HPDE6-E6E7 (cell line): ENCODE measurements around the gene ADCY1.
"Not testable (repeated sequence)": the region's sequence is repeated elsewhere in the genome, so short reads cannot be mapped to it uniquely, and the experiment has no call there.

Source experiments
- DNase-seq: peaks from one replicate; pipeline ENCODE4 v3.0.0; 2011; ENCODE audit warnings: missing footprints; ENCODE audit errors: extremely low spot score

Gene ADCY1

DNA sequence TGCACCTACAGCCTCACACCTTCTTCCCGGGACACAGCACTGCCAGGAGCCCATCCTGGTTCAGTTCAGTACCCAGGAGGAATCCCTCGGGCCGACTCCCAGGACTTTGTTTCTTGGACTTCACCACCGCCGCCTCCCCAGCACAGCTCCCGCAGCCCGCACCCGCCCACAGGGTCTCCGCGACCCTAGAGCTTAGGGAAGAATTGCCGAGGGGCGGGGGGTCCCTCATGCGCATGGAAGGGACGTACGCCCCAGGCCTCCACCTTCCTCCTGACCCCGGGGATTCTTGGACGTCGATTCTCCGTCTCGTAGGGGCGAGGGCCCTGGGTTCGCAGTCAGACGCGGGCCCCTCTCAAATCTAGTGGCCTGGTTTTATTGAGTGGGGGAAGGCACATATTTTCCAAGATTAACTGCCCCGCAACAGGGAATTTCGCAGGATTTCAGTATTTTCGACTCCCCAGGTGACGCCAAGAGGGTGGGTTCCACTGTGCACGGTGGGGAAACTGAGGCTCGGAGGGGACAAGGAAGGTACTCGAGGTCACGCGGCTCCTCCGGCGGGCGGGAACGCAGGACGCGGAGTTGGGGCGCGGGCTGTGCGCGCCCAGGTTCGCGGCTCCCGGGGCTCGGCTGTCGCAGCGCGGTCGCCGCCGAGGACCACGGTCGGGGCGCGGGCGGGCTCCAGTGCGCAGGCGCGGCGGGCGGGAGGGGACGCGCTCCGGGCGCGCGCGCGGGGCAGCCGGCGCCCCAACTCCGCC is at the start of gene ADCY1:
TSS of gene ADCY1 (plus strand) at position 708 of the 755 bp plus-strand sequence. CDS start 176 bp downstream, outside the sequence.
- DNase-seq, result no peak

DNA sequence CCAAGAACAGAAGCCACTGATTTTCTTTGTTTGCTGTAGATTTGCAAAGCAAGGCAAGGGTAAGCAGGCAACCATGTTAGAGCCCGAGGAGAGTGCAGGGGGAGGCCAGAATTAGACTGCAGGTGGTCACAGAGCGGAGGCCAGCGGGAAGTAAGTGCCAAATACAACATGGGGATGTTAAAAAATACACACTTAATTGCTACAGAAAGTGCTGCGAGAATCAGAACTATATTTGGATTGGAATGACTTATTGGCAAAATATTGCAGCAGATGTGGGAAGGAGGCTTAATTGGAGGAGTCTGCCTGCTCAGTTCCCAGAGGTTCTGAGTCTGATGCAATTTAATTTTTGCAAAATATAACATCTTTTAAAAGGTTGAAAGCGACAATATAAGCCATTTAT is 49.7 kb upstream of the ADCY1 start:
- no peak for DNase-seq

DNA sequence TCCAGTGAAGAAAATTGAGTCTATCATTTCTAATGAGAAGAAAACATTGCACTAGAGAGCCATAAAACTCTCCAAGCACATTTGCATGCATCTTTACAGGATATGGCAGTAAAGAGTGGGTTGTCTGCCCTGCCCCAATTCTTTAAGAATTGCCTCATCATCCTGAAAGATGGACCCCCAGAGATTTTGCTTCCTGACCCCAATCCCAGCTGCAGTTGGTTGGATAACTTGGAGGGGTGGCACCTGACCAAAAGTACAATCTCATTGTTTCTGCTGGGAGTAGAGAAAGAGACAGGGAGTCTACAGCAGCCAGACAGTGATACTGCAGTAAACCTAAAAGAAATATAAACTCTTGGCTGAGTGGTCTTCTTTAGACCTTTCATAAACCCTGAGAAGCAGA is 49.1 kb upstream of the ADCY1 start:
- DNase-seq, result no peak

DNA sequence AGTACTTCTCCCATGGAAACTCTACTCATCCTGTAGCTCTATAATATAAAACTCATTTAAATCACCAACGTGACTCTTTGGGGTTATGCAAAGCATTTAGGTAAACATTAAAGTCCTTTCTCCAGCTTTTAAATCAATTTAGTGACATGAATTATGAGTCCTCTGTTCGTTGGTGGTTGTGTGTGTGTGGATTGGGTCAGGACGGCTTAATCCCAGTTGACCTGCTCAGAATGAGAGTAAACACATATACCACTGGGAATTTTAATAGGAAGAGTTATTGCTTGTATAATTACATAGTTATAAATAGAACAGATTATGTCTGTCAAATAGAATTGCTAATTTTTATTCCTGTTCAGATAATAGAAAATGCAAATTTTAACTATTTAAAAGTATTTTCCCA is 30.7 kb upstream of the ADCY1 start:
- no peak for DNase-seq

DNA sequence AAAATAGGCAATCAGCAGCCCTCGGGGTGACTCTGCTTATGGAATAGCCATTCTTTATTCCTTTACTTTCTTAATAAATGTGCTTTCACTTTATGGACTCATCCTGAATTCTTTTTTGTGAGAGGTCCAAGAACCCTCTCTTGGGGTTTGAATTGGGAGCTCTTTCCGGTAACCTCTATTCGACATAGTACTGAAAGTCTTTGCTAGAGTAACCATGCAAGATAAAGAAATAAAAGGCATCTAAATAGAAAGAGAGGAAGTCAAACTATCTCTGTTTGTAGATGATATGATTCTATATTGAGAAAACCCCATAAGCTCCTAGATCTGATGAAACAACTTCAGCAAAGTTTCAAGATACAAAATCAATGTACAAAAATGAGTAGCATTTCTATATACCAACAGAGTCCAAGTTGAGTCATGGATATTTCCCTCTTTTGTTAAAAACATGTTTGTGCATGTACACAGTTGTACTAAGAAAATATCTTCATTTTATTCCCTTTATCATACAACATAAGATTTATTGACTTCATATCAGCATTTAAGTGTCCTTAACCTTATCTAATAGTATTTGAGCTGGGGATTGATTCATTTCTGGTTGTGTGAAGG is 29.0 kb upstream of the ADCY1 start:
- DNase-seq, result not testable (repeated sequence)

DNA sequence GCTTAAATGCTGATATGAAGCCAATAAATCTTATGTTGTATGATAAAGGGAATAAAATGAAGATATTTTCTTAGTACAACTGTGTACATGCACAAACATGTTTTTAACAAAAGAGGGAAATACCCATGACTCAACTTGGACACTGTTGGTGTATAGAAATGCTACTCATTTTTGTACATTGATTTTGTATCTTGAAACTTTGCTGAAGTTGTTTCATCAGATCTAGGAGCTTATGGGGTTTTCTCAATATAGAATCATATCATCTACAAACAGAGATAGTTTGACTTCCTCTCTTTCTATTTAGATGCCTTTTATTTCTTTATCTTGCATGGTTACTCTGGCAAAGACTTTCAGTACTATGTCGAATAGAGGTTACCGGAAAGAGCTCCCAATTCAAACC is 25.3 kb upstream of the ADCY1 start:
- DNase-seq, result not testable (repeated sequence)

DNA sequence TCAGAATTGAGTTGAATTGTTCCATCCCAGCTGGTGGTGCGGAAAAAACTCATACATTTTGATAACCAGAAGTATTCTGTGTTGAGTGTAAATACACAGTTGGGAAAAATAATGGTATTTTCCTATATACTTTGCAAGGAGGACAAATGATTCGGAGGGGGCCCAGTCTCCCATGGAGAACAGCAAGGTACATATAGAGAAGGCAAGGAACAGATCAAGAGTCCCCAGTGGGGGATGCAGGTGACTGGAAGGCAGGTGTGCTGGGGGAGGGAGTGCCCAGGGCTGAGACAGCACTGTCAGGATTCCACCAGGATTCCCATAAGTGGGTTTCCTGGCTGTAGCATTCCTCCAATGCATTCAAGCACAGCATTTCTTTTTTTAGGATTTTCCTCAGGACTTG is 10.8 kb upstream of the ADCY1 start:
- DNase-seq, result no peak

DNA sequence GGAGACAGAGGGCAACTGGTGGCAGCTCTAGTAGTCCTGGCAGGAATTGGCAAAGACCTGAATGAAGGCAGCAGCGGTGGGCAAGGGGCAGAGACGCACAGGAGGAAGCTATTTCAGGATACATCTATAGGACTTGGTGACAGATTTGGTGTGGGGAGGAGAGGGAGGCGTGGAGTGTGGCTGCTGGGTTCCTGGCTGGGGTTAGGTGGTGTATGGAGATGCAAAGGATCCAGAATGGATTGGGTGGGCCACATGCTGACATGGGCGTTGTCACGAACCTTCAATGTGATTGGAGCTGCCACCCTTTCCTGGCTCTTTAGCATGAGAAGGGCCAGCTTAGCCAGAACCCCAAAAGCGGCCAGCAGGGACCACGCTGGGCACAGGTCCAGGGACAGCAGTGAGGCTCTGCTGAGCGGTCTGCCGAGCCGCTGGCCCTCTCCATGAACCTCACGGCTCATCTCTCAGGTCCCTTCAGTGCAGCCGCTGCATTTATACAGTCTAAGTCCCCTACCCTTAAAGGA is 10.2 kb upstream of the ADCY1 start:
- DNase-seq, result no peak

DNA sequence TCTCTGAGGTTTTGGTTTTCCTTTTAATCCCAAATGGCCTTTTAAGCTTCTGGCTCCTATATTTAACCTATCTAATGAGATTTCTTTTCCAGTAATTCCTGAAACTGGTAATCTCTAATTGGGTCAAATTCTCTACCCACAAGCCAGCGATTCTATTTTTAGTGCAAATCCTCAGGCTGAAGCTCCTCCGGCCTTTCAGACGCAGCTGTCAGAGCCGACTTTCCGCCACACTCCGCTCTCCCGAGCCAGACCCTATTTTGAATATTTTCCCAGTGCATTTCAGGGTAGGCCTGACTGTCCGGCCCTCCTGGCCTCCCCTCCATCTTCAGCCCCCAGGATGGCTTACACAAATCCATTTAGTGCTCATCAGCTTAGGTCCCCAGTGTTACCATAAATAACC is 9.7 kb upstream of the ADCY1 start:
- DNase-seq, result no peak

DNA sequence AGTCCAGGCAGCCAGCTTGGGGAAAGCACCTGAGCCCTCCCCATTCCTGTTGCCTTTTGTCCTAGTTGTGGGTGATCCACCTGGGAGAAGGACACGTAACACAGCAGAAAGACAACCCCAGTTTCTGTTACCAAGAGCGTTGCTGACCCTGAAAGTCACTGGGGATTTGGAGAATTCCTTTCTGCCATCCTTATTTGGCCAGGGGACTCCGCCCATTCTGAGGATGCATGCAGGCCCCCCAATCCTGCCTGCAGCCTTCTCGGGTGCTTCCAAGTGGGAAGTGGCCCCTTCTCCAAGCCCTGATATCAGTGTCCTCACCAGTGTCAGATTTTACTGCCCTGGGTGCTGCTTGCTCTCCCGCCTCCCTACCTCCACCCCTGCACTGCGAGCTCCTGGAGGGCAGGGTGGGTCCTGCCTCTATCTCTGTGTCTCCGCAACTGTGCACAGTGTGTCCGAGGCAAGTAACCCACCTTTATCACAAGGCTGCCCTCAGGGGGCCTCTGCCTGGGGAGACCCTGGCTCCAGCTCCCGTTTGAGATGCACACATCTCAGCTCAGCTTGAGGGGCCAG is 9.2 kb upstream of the ADCY1 start:
- no peak for DNase-seq

DNA sequence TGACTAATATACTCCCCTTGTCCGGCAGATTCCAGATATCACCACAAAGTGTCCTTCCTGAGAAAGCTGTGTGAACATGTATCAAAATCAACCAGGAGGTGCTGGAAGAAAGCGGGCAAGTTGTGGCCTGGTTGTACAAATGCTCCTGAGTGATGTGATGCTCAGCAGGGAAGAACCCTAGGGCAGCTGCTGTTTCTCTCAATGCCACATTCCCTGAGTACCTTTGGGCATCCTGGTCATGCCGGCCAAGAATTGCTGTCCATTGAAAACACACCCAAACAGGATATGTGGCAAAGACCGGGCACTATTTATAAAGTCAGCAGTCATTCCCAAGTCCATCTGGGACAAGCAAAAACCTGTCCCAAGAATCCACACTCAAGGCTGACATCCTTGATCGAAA is 7.8 kb upstream of the ADCY1 start:
- no peak for DNase-seq

DNA sequence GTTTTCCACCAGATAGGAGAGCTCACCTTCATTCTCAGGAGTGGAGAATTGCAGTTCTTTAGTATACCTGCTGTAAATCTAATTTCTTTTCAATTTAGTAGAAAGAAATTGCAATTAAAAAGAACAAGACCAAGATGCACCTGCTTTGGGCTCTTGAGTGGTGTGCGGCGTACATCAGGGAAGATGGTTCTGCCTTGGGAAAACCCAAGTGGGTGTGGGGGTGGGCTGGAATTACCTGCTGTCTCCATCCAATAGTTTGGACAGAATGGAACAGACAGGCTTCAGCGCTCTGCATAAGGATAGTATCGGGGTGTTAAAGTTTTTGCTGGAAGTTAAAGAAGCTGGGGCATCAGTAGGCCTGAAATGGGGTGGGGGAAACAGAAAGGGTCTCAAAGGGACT is 7.2 kb upstream of the ADCY1 start:
- no peak for DNase-seq

DNA sequence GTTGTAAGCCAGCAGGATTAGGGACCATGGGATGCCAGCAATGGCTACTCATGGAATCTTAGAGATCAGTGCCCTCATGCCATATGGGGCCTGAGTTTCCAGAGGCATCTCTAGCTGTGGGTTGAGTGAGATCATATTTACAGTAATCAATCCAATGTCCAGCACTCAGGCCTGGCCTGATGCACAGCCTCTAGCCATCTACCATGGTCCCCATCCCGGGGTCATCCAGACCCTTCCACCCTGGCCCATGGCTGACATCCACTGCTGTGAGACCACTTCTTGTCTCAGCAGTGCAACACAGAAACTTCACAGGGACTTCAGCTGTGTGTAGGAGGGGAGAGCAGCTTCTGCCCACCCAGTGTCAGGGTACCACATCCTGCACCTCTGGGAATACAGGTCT is 6.5 kb upstream of the ADCY1 start:
- no peak for DNase-seq

DNA sequence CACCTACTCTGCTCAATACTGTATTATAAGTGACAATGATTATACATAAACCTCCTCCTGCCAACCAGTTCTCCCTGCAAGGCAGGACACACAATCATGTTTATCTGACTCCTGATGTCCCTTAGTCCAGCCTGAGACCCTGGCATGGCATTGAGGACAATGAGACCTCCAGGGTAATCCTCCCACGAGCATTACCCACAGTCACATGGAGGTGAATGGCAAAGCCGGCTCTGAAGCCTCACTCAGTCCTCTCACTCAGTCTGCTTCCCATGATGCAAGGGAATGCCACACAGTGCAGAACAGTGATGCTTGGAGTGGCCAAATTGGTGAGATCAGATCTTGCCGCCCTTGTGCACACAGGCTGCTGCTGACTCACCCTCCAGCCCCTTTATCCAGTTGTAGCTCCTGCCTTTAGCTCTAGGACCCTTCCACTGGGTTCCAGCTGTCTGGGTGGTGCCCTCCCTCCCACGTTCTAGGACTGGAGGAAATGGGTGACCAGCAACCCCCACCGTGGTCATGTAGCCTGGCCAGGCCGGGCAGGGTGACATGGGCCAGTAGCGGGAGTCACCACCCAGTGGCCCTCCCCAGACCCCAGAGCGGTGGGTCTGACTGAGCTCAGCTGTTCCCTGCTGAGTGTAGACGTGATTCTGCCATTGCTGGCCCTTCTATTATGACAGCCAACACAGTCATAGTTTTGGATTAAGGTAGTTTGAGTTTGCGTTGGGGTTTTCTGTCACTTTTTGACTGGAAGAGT is 5.5 kb upstream of the ADCY1 start:
- DNase-seq, result no peak

DNA sequence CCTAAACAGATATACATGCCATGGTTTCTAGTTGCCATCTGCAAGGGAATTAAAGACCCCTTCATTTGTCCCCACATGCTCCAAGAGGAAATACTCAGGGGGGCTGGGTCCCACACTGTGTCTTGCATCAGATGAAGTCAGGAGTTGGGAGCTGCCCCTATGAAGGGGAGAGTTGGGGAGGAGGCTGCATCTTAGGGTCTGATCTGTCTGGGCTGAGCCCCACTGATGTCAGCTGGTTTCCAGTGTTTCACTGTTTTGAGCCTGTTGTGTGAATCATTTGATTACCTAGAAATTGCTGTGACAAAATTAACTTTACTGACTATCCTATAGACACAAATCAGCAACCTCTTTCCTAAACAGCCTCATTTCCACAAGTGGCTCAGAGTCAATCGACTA is 4.9 kb upstream of the ADCY1 start:
- no peak for DNase-seq

DNA sequence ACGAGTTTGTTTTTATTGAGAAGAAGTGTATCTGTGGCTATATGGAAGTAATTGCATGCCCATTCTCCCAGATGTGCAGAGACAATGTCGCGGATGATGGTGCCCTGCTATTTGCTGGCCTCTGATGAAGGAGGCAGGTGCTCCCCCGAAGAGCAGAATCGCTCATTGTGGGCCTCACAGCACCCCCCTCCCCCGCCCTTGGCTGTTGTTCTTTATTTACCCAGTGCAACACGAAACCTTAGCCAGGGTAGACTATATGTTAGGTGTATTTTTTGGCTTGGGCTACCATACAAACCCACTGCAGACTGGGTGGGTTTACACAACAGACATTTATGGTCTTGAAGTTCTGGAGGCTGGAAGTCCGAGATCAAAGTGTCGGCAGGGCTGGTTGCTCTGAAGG is 3.4 kb upstream of the ADCY1 start:
- no peak for DNase-seq

DNA sequence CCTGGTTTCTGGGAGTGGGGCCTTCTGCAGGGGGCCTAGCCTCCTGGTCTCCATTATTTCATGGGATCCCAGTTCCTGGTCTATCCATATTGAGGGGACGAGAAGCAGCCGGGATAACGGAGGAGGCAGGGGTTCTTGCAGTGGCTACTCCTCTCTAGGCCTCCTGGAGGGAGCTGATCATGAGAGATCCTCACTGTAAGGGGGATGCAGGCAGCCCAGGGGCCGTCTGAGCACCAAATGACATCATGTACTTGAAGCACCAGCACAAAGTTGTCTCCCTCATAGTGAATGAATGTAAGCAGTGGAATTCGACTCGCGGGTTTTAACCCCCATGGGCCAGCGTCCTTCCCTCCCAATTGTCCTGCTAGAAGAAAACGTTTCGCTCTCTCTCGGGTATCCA is 964 bp upstream of the ADCY1 start:
- DNase-seq, result no peak

DNA sequence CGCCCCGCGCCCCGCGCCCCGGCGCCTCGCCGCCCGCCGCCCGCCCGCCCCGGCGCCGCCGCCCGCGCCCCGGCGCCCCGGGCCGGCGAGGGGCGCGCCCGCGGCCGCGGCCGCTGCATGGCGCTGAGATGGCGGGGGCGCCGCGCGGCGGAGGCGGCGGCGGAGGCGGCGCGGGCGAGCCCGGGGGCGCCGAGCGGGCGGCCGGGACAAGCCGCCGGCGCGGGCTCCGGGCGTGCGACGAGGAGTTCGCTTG is 174 bp downstream of the ADCY1 start:
- no peak for DNase-seq

DNA sequence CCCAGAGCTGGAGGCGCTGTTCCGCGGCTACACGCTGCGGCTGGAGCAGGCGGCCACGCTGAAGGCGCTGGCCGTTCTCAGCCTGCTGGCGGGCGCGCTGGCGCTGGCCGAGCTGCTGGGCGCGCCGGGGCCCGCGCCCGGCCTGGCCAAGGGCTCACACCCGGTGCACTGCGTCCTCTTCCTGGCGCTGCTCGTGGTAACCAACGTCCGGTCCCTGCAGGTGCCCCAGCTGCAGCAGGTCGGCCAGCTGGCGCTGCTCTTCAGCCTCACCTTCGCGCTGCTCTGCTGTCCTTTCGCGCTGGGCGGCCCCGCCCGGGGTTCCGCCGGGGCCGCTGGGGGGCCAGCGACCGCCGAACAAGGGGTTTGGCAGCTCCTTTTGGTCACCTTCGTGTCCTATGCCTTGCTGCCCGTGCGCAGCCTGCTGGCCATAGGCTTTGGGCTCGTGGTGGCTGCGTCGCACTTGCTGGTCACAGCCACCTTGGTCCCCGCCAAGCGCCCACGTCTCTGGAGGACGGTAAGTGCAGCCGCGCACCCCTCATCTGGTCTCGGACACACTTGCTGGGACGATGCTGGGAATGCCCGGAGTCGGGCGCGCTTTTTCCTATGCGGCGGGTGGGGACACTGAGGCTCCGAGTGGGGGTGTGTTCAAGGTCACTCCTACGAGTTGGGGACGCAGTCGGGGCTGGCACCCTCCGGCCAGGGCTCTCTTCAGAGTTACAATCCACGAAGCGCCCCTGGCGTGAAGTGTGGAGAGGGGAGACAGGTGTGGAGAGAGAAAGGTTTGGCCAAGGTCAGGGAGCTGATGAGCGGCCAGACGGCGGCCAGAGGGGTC is 717 bp downstream of the ADCY1 start:
- peak; percentile 15 for DNase-seq

DNA sequence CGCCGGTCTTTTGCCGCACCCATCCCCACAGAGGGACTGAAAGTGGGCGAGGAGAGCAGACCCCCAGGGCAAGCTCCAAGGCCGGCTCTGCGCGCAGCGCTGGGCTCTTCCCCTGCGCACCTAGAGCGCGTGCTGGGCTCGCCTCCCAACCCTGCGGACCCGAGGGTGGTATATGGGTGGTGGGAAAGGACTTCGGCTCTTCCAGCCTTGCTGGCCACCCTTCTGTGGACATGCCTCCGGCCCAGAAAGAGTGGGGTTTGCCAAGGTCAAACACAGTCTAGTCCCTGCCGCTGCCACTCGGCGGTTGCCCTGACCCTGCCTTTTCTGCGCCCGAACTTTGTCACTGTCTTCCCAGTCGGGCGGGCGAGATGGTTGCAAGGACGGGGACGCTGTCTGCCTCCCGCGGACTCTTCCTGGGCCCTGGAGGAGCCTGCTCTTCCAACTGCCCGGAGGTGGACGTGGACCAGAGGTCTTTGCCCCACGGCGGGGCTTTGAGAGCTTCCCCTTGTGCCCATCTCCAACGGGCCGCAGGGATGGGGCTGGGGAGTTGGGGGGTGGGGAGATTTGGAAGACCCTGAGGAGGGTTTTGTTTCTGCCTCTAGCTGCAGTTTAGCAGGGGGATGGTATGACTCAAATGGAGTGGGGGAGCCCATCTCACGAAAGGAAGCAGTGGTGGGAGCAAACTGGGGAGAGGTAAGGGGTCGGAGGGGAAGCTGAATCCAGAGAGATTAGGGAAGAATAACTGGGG is 1.5 kb downstream of the ADCY1 start:
- DNase-seq, result no peak
